VCaP (cell line): ENCODE measurements around the gene GABRB3.
A peak's percentile ranks its signal among the peaks of the same experiment; 100 is the strongest.

ENCODE experiments used
- H3K27ac ChIP-seq: fragments of 450-650 bp; 2 replicates; pipeline ENCODE4 v1.5.1; 2017
- TF ChIP-seq, protein P1 (sequence below): fragments of 450-650 bp; conservative IDR thresholded peaks from 2 replicates; pipeline ENCODE4 v1.5.1; 2017; ENCODE audit warnings: mild to moderate bottlenecking, moderate library complexity

GABRB3 gene

DNA sequence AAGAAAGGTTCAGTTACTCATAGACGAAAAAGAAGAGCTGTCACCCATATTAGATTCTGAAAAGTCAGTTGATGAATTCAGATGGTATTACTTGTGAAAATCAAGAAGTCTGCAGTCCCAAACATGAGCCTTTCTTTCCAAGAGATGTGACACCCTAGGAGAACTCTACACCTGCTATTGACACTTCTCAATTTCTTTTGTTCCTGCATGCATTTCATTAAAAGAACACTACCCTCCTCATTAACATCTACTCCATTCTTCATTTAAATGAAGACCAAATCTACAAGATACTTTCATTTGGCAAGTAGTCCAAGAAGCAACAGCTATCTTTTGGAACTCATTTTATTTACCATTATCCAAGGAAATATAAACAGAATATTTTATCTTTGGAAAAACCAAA lies 6.6 kb downstream of the GABRB3 start:
- TF ChIP-seq, protein P1, sequence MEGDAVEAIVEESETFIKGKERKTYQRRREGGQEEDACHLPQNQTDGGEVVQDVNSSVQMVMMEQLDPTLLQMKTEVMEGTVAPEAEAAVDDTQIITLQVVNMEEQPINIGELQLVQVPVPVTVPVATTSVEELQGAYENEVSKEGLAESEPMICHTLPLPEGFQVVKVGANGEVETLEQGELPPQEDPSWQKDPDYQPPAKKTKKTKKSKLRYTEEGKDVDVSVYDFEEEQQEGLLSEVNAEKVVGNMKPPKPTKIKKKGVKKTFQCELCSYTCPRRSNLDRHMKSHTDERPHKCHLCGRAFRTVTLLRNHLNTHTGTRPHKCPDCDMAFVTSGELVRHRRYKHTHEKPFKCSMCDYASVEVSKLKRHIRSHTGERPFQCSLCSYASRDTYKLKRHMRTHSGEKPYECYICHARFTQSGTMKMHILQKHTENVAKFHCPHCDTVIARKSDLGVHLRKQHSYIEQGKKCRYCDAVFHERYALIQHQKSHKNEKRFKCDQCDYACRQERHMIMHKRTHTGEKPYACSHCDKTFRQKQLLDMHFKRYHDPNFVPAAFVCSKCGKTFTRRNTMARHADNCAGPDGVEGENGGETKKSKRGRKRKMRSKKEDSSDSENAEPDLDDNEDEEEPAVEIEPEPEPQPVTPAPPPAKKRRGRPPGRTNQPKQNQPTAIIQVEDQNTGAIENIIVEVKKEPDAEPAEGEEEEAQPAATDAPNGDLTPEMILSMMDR = no peak
- no peak overlapping the region for H3K27ac ChIP-seq

DNA sequence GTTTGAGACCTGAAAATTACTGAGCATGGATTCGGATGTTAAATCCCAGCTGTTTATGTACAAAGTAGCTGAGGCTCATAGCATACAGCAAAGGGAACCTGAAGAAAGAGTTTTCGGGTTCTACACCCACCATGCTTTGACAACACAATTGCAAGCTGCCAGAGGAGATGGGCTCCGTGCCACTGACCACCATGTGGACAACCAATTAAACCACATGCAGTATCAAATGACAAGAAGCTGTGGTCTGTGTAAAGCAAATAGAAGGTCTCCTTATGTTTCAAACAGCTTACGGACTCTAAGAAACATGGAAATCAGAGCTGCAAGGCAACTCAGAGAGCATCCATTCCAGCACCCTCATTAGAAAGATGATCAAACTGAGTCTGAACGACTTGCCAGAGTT lies 12.9 kb downstream of the GABRB3 start:
- TF ChIP-seq, protein P1 = no peak
- H3K27ac ChIP-seq = peak overlapping the region; percentile 75

DNA sequence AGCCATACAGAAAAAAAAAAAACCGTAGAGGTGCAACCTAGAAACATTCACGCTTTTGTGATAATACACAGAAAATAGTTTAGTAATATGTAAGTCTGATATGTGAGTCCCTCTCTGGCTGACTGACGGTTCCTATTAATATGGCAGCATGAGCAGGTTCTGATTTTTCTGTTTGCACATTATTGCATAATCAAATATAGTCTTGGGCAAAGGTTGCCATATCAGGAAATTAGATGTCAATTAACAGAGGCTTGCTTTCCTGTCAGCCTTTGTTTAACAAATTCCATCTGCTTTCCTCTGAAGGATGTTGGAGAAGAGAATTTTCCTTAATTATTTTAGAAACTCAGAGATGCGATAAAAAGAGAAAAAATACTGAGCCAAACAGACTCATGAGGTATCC lies 14.8 kb downstream of the GABRB3 start:
- TF ChIP-seq, protein P1 = no peak
- peak overlapping the region; percentile 75 for H3K27ac ChIP-seq

DNA sequence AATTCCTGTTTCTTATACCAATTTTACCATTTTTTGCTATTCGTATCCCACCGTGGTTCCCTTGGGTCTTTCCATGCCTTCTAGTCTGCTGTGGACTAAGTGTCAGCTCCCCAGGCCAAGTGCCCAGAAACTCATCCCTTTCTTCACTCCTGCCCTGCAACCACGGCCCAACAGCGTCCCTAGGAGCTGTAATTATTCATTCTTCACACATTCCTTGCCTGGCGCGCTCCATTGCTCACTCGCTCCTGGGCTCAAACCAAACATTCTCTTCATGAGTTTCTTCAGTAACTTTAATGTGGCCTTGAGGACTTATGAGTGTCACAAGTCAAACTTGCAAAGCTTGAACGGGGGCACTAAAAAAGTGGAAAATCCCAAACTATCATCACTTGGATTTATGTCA lies 15.7 kb downstream of the GABRB3 start:
- TF ChIP-seq, protein P1 = no peak
- H3K27ac ChIP-seq = peak overlapping the region; percentile 75

DNA sequence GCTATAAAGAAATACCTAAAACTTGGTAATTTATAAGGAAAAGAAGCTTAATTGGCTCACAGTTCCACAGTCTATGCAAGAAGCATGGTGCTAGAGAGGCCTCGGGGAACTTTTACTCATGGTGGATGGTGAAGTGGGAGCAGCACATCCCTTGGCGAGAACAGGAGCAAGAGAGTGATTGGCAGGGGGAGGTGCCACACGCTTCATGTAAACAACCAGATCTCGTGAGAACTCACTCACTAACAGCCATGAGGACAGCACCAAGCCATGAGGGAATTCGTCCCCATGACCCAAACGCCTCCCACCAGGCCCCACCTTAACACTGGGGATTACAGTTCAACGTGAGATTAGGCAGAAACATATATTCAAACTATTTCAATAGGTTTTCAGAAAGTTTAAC lies 28.0 kb downstream of the GABRB3 start:
- H3K27ac ChIP-seq = no peak overlapping the region
- TF ChIP-seq, protein P1 = no peak

DNA sequence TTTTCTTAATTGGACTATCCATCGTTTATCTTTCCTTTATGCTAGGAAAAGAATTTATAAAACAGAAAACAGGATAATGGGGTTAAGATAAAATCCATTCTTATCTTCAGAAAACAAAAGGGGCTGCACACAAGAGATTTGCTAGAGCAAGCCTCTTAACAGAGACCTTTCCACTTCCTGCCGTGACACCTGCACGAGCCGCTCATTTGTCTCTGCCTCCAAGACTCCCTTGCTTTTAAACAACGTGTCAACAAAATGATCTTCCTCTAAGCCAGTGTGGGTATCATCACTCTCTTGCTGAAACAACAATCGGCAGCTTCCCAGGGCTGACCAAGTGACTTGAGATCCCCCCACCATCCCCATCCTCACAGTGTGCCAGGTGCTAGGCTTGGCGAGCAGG lies 33.1 kb downstream of the GABRB3 start:
- TF ChIP-seq, protein P1 = no peak
- H3K27ac ChIP-seq = no peak overlapping the region

DNA sequence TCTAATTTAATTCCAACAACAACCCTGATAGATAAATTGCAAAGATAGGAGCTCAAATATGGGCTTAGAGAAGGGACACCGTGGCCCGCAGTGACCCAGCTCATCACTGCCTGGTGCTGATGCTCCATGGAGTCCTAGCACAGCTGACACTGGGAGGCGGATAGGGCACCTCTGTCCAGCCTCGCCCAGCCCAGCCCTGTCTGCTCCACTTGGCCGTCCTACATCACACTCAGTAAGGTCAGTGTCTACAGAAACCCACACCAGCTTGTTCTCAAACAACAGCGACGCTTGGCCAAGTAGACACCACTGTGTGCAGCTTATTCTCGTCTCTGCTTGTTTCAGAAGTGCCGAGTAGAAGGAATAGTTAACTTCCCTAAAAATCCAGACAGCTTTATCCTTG lies 33.9 kb downstream of the GABRB3 start:
- peak overlapping the region; percentile 78 for H3K27ac ChIP-seq
- TF ChIP-seq, protein P1 = no peak
